ENCODE data around the gene MFN2.

Gene MFN2

GRCh38 chr1:11991969-11992676 lies 11.9 kb downstream of the MFN2 start:
- Histone ChIP-seq H3K4me1 (ENCODE audit: control insufficient read depth, insufficient read depth, low read length, poor library complexity, severe bottlenecking) (no peaks in the 10 kb centered on the region), H3K36me3 (ENCODE audit: control insufficient read depth, insufficient read depth, low read length) (peaks cover 65% of the 10 kb centered on the region), H3K9me3 (ENCODE audit: control insufficient read depth, low read length) (no peaks in the 10 kb centered on the region), H3K27ac (ENCODE audit: insufficient read depth, low read length, poor library complexity, severe bottlenecking) (no peak overlapping the region), H3K4me3 (ENCODE audit: insufficient read depth, low read depth, low read length, poor library complexity, severe bottlenecking) (no peak overlapping the region), H3K27me3 (replicated peaks; ENCODE audit: control insufficient read depth, insufficient read depth, low read length, poor library complexity, severe bottlenecking) (no peaks in the 10 kb centered on the region)
- DNase-seq = no peak

DNA sequence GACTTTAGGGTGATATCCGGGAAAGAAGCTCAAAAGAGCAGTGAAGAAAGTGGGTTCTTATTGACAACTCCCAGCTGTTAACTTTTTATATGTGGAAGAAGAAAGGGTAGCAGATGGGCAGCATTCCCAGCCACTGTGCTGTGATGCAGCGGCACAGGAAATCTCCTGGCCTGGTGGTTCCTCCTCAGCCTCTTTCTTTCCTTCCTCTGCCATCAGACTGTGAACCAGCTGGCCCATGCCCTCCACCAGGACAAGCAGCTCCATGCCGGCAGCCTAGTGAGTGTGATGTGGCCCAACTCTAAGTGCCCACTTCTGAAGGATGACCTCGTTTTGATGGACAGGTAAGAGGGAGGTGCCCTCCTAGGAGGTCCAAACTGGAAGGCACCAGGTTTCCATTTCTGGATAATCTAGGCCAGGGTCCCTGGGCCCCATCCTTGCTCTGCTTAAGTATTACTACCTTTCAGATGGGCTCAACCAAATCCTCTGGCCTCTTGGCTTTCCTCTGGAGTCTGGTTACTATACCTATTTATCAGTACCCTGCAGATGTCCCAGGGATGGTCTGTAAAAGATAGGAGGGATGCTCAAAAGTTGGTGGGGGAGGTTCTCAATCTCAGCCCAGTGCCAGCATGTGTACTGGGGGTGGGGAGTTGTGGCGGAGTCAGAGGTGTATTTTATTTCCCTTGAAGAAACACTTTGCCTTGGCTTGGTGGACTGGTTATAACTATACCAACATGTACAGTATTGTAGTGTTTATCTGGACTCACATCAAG lies 17.0 kb downstream of the MFN2 start:
- no peak for DNase-seq

DNA sequence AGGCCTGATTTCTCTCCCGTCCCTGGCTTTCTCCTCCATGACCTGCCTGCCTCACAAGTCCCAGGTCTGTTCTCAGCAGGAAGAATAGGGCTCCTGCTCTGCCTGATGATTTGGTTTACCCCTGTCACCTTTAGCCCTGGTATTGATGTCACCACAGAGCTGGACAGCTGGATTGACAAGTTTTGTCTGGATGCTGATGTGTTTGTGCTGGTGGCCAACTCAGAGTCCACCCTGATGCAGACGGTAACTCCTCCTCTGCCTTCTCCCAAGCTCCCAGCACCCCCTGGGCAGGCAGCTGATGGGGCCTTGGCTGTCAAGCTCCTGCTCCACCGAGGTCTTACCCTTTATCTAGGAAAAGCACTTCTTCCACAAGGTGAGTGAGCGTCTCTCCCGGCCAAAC lies 18.4 kb downstream of the MFN2 start:
- DNase-seq = no peak
- no peaks in the 10 kb centered on the region for H3K9me3 ChIP-seq (ENCODE audit: control insufficient read depth, low read length)
- H3K36me3 ChIP-seq (ENCODE audit: control insufficient read depth, insufficient read depth, low read length) = peaks cover 59% of the 10 kb centered on the region
- H3K4me1 ChIP-seq (ENCODE audit: control insufficient read depth, insufficient read depth, low read length, poor library complexity, severe bottlenecking) = no peaks in the 10 kb centered on the region
- H3K27ac ChIP-seq (ENCODE audit: insufficient read depth, low read length, poor library complexity, severe bottlenecking) = no peak overlapping the region
- no peaks in the 10 kb centered on the region for H3K27me3 ChIP-seq (replicated peaks; ENCODE audit: control insufficient read depth, insufficient read depth, low read length, poor library complexity, severe bottlenecking)
- no peak overlapping the region for H3K4me3 ChIP-seq (ENCODE audit: insufficient read depth, low read depth, low read length, poor library complexity, severe bottlenecking)

More for the DNA sequence above, 17.0 kb downstream of the MFN2 start:
- Histone ChIP-seq H3K9me3 (ENCODE audit: control insufficient read depth, low read length) (no peaks in the 10 kb centered on the region), H3K27me3 (replicated peaks; ENCODE audit: control insufficient read depth, insufficient read depth, low read length, poor library complexity, severe bottlenecking) (no peaks in the 10 kb centered on the region), H3K27ac (ENCODE audit: insufficient read depth, low read length, poor library complexity, severe bottlenecking) (no peak overlapping the region), H3K4me1 (ENCODE audit: control insufficient read depth, insufficient read depth, low read length, poor library complexity, severe bottlenecking) (no peaks in the 10 kb centered on the region), H3K4me3 (ENCODE audit: insufficient read depth, low read depth, low read length, poor library complexity, severe bottlenecking) (no peak overlapping the region), H3K36me3 (ENCODE audit: control insufficient read depth, insufficient read depth, low read length) (peaks cover 62% of the 10 kb centered on the region)

- no peak for DNase-seq
- H3K36me3 ChIP-seq (ENCODE audit: control insufficient read depth, insufficient read depth, low read length) = peaks cover 61% of the 10 kb centered on the region
- H3K9me3 ChIP-seq (ENCODE audit: control insufficient read depth, low read length) = no peaks in the 10 kb centered on the region
- no peak overlapping the region for H3K27ac ChIP-seq (ENCODE audit: insufficient read depth, low read length, poor library complexity, severe bottlenecking)
- H3K4me1 ChIP-seq (ENCODE audit: control insufficient read depth, insufficient read depth, low read length, poor library complexity, severe bottlenecking) = no peaks in the 10 kb centered on the region
- H3K4me3 ChIP-seq (ENCODE audit: insufficient read depth, low read depth, low read length, poor library complexity, severe bottlenecking) = no peak overlapping the region
- no peaks in the 10 kb centered on the region for H3K27me3 ChIP-seq (replicated peaks; ENCODE audit: control insufficient read depth, insufficient read depth, low read length, poor library complexity, severe bottlenecking)
These were observed 19.0 kb downstream of the MFN2 start for GRCh38 chr1:11999236-11999635.

- Histone ChIP-seq H3K9me3 (ENCODE audit: control insufficient read depth, low read length) (no peaks in the 10 kb centered on the region), H3K27me3 (replicated peaks; ENCODE audit: control insufficient read depth, insufficient read depth, low read length, poor library complexity, severe bottlenecking) (no peaks in the 10 kb centered on the region), H3K4me1 (ENCODE audit: control insufficient read depth, insufficient read depth, low read length, poor library complexity, severe bottlenecking) (no peaks in the 10 kb centered on the region), H3K36me3 (ENCODE audit: control insufficient read depth, insufficient read depth, low read length) (peaks cover 68% of the 10 kb centered on the region), H3K27ac (ENCODE audit: insufficient read depth, low read length, poor library complexity, severe bottlenecking) (no peak overlapping the region), H3K4me3 (ENCODE audit: insufficient read depth, low read depth, low read length, poor library complexity, severe bottlenecking) (no peak overlapping the region)
- DNase-seq = no peak
These were observed 21.1 kb downstream of the MFN2 start for GRCh38 chr1:12001249-12001917.

DNA sequence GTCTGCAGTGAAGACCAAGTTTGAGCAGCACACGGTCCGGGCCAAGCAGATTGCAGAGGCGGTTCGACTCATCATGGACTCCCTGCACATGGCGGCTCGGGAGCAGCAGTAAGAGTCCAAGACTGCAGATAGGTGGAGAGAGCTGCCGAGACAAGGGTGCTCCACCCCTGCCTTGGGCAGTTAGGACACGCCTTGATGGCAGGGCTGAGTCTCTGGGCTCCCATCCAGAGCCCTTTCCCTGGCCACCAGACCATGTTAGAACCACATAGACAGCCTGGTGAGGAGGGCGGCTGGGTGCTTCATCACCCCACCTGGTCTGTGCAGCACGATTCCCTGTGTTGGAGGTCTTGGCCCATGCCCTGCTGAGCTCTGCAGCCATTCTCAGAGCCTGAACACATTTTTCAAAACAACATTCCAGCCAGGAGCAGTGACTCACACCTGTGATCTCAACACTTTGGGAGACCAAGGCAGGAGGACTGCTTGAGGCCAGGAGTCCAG lies 21.8 kb downstream of the MFN2 start:
- no peak for DNase-seq
- Histone ChIP-seq H3K27me3 (replicated peaks; ENCODE audit: control insufficient read depth, insufficient read depth, low read length, poor library complexity, severe bottlenecking) (no peaks in the 10 kb centered on the region), H3K9me3 (ENCODE audit: control insufficient read depth, low read length) (no peaks in the 10 kb centered on the region), H3K4me1 (ENCODE audit: control insufficient read depth, insufficient read depth, low read length, poor library complexity, severe bottlenecking) (no peaks in the 10 kb centered on the region), H3K27ac (ENCODE audit: insufficient read depth, low read length, poor library complexity, severe bottlenecking) (no peak overlapping the region), H3K4me3 (ENCODE audit: insufficient read depth, low read depth, low read length, poor library complexity, severe bottlenecking) (no peak overlapping the region), H3K36me3 (ENCODE audit: control insufficient read depth, insufficient read depth, low read length) (peaks cover 68% of the 10 kb centered on the region)

GRCh38 chr1:12003762-12004161 lies 23.5 kb downstream of the MFN2 start:
- no peak for DNase-seq
- Histone ChIP-seq H3K27me3 (replicated peaks; ENCODE audit: control insufficient read depth, insufficient read depth, low read length, poor library complexity, severe bottlenecking) (no peaks in the 10 kb centered on the region), H3K4me3 (ENCODE audit: insufficient read depth, low read depth, low read length, poor library complexity, severe bottlenecking) (no peak overlapping the region), H3K4me1 (ENCODE audit: control insufficient read depth, insufficient read depth, low read length, poor library complexity, severe bottlenecking) (no peaks in the 10 kb centered on the region), H3K36me3 (ENCODE audit: control insufficient read depth, insufficient read depth, low read length) (peaks cover 62% of the 10 kb centered on the region), H3K9me3 (ENCODE audit: control insufficient read depth, low read length) (no peaks in the 10 kb centered on the region), H3K27ac (ENCODE audit: insufficient read depth, low read length, poor library complexity, severe bottlenecking) (no peak overlapping the region)

- Histone ChIP-seq H3K4me3 (ENCODE audit: insufficient read depth, low read depth, low read length, poor library complexity, severe bottlenecking) (no peak overlapping the region), H3K27me3 (replicated peaks; ENCODE audit: control insufficient read depth, insufficient read depth, low read length, poor library complexity, severe bottlenecking) (no peaks in the 10 kb centered on the region), H3K36me3 (ENCODE audit: control insufficient read depth, insufficient read depth, low read length) (peaks cover 67% of the 10 kb centered on the region), H3K27ac (ENCODE audit: insufficient read depth, low read length, poor library complexity, severe bottlenecking) (no peak overlapping the region), H3K4me1 (ENCODE audit: control insufficient read depth, insufficient read depth, low read length, poor library complexity, severe bottlenecking) (no peaks in the 10 kb centered on the region), H3K9me3 (ENCODE audit: control insufficient read depth, low read length) (no peaks in the 10 kb centered on the region)
- no peak for DNase-seq
These were observed 25.4 kb downstream of the MFN2 start for GRCh38 chr1:12005488-12006166.

DNA sequence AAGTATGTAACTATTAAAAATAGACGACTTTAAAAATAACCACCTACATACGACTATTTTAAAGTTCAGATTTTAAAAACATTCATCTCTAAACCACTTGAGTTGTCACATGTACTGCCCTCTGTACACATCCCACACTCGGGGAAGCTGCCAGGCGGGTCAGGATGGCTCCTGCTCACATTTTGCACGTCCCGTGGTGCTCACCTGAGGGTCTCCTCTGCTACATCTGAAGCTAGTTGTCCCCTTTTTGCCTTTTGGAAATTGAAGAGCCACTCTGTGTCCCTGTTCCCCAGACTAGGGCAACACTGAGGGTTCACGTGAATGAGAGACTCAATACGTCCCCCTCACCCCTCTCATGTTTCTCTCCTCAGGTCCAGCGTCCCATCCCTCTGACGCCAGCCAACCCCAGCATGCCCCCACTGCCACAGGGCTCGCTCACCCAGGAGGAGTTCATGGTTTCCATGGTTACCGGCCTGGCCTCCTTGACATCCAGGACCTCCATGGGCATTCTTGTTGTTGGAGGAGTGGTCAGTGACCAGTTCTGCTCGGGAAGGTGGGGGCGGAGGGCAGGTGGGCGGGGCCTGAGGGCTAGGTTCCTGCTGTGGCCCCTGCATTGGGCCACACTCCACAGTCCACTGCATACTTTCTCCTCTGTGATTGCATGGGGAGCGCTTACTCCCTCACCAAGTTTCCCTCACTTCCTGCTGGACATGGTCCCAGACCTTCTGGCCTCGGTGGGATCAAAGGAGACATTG lies 26.1 kb downstream of the MFN2 start:
- H3K9me3 ChIP-seq (ENCODE audit: control insufficient read depth, low read length) = no peaks in the 10 kb centered on the region
- no peak for DNase-seq
- peaks cover 74% of the 10 kb centered on the region for H3K36me3 ChIP-seq (ENCODE audit: control insufficient read depth, insufficient read depth, low read length)
- H3K27ac ChIP-seq (ENCODE audit: insufficient read depth, low read length, poor library complexity, severe bottlenecking) = no peak overlapping the region
- no peaks in the 10 kb centered on the region for H3K27me3 ChIP-seq (replicated peaks; ENCODE audit: control insufficient read depth, insufficient read depth, low read length, poor library complexity, severe bottlenecking)
- H3K4me3 ChIP-seq (ENCODE audit: insufficient read depth, low read depth, low read length, poor library complexity, severe bottlenecking) = no peak overlapping the region
- H3K4me1 ChIP-seq (ENCODE audit: control insufficient read depth, insufficient read depth, low read length, poor library complexity, severe bottlenecking) = no peaks in the 10 kb centered on the region

All from effector memory CD4-positive, alpha-beta T cell (primary cell).